ENCODE data around the gene LHX6.

Gene LHX6

DNA sequence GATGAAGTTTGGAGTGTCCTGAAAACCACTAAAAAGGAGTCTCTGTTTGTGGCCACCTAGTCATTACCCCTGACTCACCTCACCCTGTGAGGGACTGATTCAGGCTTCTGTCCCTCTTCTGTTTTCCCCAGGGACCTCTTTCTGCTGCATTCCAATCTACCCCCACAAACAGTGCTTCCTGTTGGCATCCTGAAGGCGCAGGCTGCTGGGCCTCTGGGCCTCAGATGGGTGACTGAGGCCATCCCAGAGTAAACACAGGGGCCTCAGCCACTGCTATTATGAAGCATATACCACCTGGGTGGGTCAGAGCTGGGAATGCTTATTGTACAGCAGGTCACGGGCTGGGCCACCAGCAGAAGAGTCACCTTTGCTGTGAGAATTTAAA is 49.1 kb downstream of the LHX6 start:
- Histone ChIP-seq H3K27ac (ENCODE audit: insufficient read depth, low read length, poor library complexity, severe bottlenecking) (no peak overlapping the region), H3K27me3 (replicated peaks; ENCODE audit: control insufficient read depth, insufficient read depth, low read length, poor library complexity, severe bottlenecking) (no peaks in the 10 kb centered on the region), H3K4me1 (ENCODE audit: control insufficient read depth, insufficient read depth, low read length, poor library complexity, severe bottlenecking) (no peaks in the 10 kb centered on the region)

DNA sequence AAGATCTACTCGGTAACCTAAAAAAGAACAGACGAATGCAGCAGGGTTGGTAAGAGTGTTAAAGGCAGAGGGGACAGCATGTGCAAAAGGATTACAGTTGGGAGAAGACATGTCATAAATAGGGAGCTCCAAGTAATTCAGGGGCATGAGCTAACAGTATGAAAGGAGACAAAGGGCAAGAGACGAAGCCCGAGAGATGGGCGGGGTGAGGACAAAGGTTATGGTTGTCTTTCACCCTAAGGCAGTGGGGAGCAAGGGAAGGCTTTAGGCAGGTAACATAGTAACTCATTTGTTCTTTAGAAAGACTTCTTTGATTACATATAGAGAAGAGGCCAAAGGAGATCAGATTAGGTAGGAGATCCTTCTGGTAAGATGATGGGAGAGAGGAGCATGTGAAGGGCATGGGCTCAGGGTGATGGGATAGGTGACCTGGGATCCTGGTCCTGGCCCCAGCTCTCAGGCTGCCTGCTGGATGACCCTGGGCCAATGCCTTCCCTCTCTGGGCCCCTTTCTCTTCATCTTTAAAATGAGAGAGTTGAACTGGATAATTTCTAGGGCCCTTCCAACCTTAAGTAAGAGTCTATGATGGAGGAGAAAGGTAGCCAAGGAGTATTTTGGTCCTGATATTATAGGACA is 49.6 kb downstream of the LHX6 start:
- Histone ChIP-seq H3K9me3 (ENCODE audit: control insufficient read depth, low read length) (no peaks in the 10 kb centered on the region), H3K4me3 (ENCODE audit: insufficient read depth, low read depth, low read length, poor library complexity, severe bottlenecking) (no peak overlapping the region), H3K27me3 (replicated peaks; ENCODE audit: control insufficient read depth, insufficient read depth, low read length, poor library complexity, severe bottlenecking) (no peaks in the 10 kb centered on the region), H3K27ac (ENCODE audit: insufficient read depth, low read length, poor library complexity, severe bottlenecking) (no peak overlapping the region), H3K4me1 (ENCODE audit: control insufficient read depth, insufficient read depth, low read length, poor library complexity, severe bottlenecking) (no peaks in the 10 kb centered on the region), H3K36me3 (ENCODE audit: control insufficient read depth, insufficient read depth, low read length) (no peaks in the 10 kb centered on the region)
- no peak for DNase-seq

More for the DNA sequence above, 49.1 kb downstream of the LHX6 start:
- Histone ChIP-seq H3K4me3 (ENCODE audit: insufficient read depth, low read depth, low read length, poor library complexity, severe bottlenecking) (no peak overlapping the region), H3K36me3 (ENCODE audit: control insufficient read depth, insufficient read depth, low read length) (no peaks in the 10 kb centered on the region), H3K9me3 (ENCODE audit: control insufficient read depth, low read length) (no peaks in the 10 kb centered on the region)
- DNase-seq, result no peak

DNA sequence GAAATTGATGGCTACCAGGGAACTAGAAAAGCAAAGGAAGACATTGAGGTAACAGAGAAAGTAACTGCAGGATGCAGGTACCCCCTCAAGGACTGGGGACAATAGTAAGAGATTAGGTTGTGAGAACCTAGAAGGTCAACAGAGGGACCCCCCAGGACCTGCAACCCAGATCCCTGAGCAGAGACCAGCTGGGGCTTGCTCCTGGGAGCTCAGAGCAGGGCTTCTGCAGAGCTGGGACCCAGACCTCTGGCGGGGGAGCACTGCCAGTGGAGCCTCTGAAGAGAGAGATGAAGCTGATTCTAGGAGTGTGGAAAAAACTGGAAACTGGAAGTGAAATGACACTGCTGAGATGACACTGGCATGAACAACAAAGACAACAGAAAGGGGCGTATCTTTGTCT is 51.8 kb downstream of the LHX6 start:
- Histone ChIP-seq H3K36me3 (ENCODE audit: control insufficient read depth, insufficient read depth, low read length) (no peaks in the 10 kb centered on the region), H3K4me3 (ENCODE audit: insufficient read depth, low read depth, low read length, poor library complexity, severe bottlenecking) (no peak overlapping the region), H3K27ac (ENCODE audit: insufficient read depth, low read length, poor library complexity, severe bottlenecking) (no peak overlapping the region), H3K9me3 (ENCODE audit: control insufficient read depth, low read length) (no peaks in the 10 kb centered on the region), H3K4me1 (ENCODE audit: control insufficient read depth, insufficient read depth, low read length, poor library complexity, severe bottlenecking) (no peaks in the 10 kb centered on the region), H3K27me3 (replicated peaks; ENCODE audit: control insufficient read depth, insufficient read depth, low read length, poor library complexity, severe bottlenecking) (peaks cover 2% of the 10 kb centered on the region)
- DNase-seq, result no peak

DNA sequence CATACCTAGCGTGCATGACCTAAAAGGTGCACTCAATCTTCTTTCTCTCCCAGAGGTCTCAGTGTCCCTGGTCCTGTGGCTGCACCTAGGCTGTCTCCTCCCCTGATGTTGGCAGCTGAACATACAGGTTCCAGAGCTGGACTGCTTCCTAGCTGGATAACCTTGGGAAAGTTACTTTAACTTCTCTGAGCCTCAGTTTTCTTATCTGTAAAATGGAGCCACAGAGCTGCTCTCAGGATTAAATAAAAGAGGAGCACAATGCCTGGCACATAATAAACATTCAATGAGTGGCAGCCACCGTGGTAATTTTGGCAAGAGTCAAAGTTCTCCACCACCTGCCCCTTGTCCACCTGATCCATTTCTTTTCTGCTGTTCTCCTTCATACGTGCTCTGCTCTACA is 55.1 kb downstream of the LHX6 start:
- H3K27me3 ChIP-seq (replicated peaks; ENCODE audit: control insufficient read depth, insufficient read depth, low read length, poor library complexity, severe bottlenecking), result peaks cover 6% of the 10 kb centered on the region
- H3K36me3 ChIP-seq (ENCODE audit: control insufficient read depth, insufficient read depth, low read length), result no peaks in the 10 kb centered on the region
- no peak for DNase-seq
- H3K4me1 ChIP-seq (ENCODE audit: control insufficient read depth, insufficient read depth, low read length, poor library complexity, severe bottlenecking), result no peaks in the 10 kb centered on the region
- no peak overlapping the region for H3K4me3 ChIP-seq (ENCODE audit: insufficient read depth, low read depth, low read length, poor library complexity, severe bottlenecking)
- no peak overlapping the region for H3K27ac ChIP-seq (ENCODE audit: insufficient read depth, low read length, poor library complexity, severe bottlenecking)
- no peaks in the 10 kb centered on the region for H3K9me3 ChIP-seq (ENCODE audit: control insufficient read depth, low read length)

DNA sequence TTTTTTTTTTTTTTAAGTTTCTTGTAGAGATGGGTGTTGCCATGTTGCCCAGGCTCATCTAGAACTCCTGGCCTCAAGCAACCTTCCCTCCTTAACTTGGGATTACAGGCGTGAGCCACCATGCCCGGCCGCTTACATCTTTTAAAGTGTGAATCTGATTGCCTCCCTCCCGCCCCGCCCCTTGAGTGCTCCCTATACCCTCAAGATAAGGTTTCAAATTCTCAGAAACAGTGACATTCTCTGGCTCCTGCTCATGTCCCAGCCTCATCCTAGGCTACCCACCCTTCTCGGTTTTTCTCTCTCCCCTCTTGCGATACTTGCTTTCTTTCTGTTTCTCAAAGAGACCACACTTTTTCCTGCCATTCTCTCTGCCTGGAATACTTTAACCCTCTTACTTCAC is 56.6 kb downstream of the LHX6 start:
- H3K4me1 ChIP-seq (ENCODE audit: control insufficient read depth, insufficient read depth, low read length, poor library complexity, severe bottlenecking), result no peaks in the 10 kb centered on the region
- no peak overlapping the region for H3K4me3 ChIP-seq (ENCODE audit: insufficient read depth, low read depth, low read length, poor library complexity, severe bottlenecking)
- no peak for DNase-seq
- H3K27me3 ChIP-seq (replicated peaks; ENCODE audit: control insufficient read depth, insufficient read depth, low read length, poor library complexity, severe bottlenecking), result peaks cover 6% of the 10 kb centered on the region
- H3K27ac ChIP-seq (ENCODE audit: insufficient read depth, low read length, poor library complexity, severe bottlenecking), result no peak overlapping the region
- H3K9me3 ChIP-seq (ENCODE audit: control insufficient read depth, low read length), result no peaks in the 10 kb centered on the region
- no peaks in the 10 kb centered on the region for H3K36me3 ChIP-seq (ENCODE audit: control insufficient read depth, insufficient read depth, low read length)

DNA sequence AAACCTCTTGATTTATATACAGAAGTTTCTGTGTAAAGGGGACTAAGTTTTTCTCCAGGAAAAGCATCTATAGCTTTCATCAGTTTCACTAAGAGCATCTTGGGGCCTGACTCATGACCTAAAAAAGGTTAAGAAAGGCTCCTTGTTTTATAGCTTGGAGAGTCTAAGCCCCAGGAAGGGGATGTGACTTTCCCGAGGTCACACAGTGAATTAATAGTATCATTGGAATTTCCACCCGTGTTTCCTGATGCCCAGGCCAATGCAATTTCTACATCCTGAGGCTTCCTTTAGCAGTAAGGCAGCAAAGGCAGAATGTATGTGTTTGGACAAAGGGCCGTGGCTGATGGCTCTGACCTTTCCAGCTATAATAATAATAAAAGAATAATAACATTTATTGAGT is 60.4 kb downstream of the LHX6 start:
- no peaks in the 10 kb centered on the region for H3K9me3 ChIP-seq (ENCODE audit: control insufficient read depth, low read length)
- H3K4me3 ChIP-seq (ENCODE audit: insufficient read depth, low read depth, low read length, poor library complexity, severe bottlenecking), result no peak overlapping the region
- H3K36me3 ChIP-seq (ENCODE audit: control insufficient read depth, insufficient read depth, low read length), result no peaks in the 10 kb centered on the region
- H3K27ac ChIP-seq (ENCODE audit: insufficient read depth, low read length, poor library complexity, severe bottlenecking), result no peak overlapping the region
- no peaks in the 10 kb centered on the region for H3K4me1 ChIP-seq (ENCODE audit: control insufficient read depth, insufficient read depth, low read length, poor library complexity, severe bottlenecking)
- DNase-seq, result no peak
- H3K27me3 ChIP-seq (replicated peaks; ENCODE audit: control insufficient read depth, insufficient read depth, low read length, poor library complexity, severe bottlenecking), result peaks cover 6% of the 10 kb centered on the region

DNA sequence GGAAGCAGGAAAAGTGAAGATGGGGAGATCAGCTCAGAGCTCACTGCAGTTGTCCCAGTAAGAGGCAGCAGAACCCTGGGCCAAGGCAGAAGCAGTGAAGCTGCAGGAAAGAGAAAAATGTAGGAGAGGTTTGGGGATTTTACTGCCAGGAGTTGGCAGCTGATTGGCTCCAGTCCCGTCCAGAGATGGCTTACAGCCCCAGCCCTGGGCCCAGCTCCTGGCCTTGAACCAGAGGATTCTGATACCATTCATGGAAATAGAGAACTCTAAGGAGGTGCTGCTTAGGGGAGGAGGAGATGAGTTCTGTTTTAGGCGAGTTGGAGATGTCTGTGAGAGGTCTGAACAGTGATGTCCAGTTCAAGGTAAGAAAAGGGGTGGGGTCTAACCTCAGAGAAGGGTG is 64.5 kb downstream of the LHX6 start:
- DNase-seq, result no peak
- Histone ChIP-seq H3K4me1 (ENCODE audit: control insufficient read depth, insufficient read depth, low read length, poor library complexity, severe bottlenecking) (no peaks in the 10 kb centered on the region), H3K27ac (ENCODE audit: insufficient read depth, low read length, poor library complexity, severe bottlenecking) (no peak overlapping the region), H3K9me3 (ENCODE audit: control insufficient read depth, low read length) (no peaks in the 10 kb centered on the region), H3K4me3 (ENCODE audit: insufficient read depth, low read depth, low read length, poor library complexity, severe bottlenecking) (no peak overlapping the region), H3K36me3 (ENCODE audit: control insufficient read depth, insufficient read depth, low read length) (no peaks in the 10 kb centered on the region), H3K27me3 (replicated peaks; ENCODE audit: control insufficient read depth, insufficient read depth, low read length, poor library complexity, severe bottlenecking) (no peaks in the 10 kb centered on the region)

DNA sequence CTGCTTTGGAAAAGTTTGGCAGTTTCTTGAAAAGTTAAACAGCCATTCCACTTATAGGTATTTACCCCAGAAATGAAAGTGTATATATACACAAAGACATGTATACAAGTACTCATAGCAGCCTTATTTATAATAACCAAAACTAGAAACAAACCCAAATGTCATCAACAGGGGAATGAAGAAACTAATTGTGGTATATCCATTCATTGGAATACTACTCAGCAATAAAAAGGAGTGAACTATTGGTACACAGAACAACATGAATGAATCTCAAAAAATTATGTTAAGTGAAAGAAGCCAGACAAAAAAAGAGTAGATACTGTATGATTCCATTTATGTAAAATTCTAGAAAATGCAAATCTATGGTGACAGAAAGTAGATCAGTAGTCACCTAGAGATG is 66.3 kb downstream of the LHX6 start:
- H3K27me3 ChIP-seq (replicated peaks; ENCODE audit: control insufficient read depth, insufficient read depth, low read length, poor library complexity, severe bottlenecking), result no peaks in the 10 kb centered on the region
- no peaks in the 10 kb centered on the region for H3K4me1 ChIP-seq (ENCODE audit: control insufficient read depth, insufficient read depth, low read length, poor library complexity, severe bottlenecking)
- no peak for DNase-seq

DNA sequence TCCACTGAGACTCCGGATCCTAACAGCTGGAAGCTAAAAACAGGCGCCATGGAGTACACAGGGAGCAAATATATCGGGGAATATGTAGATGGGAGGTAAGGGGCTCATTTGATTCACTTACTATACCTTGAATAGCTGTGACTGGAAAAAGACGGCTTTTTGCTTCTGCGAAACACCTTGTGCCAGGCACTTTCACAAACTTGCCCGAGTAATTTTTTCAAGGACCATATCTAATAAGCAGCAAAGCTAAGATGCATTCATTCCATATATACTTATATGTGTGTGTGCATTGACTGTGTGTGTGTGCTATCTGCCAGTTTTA is 68.9 kb downstream of the LHX6 start:
- no peaks in the 10 kb centered on the region for H3K4me1 ChIP-seq (ENCODE audit: control insufficient read depth, insufficient read depth, low read length, poor library complexity, severe bottlenecking)
- DNase-seq, result no peak
- no peaks in the 10 kb centered on the region for H3K9me3 ChIP-seq (ENCODE audit: control insufficient read depth, low read length)
- H3K4me3 ChIP-seq (ENCODE audit: insufficient read depth, low read depth, low read length, poor library complexity, severe bottlenecking), result peak overlapping the region; percentile 73
- no peaks in the 10 kb centered on the region for H3K27me3 ChIP-seq (replicated peaks; ENCODE audit: control insufficient read depth, insufficient read depth, low read length, poor library complexity, severe bottlenecking)
- no peaks in the 10 kb centered on the region for H3K36me3 ChIP-seq (ENCODE audit: control insufficient read depth, insufficient read depth, low read length)
- H3K27ac ChIP-seq (ENCODE audit: insufficient read depth, low read length, poor library complexity, severe bottlenecking), result peak overlapping the region; percentile 79

More for the DNA sequence above, 66.3 kb downstream of the LHX6 start:
- Histone ChIP-seq H3K4me3 (ENCODE audit: insufficient read depth, low read depth, low read length, poor library complexity, severe bottlenecking) (no peak overlapping the region), H3K36me3 (ENCODE audit: control insufficient read depth, insufficient read depth, low read length) (no peaks in the 10 kb centered on the region), H3K9me3 (ENCODE audit: control insufficient read depth, low read length) (no peaks in the 10 kb centered on the region), H3K27ac (ENCODE audit: insufficient read depth, low read length, poor library complexity, severe bottlenecking) (no peak overlapping the region)

DNA sequence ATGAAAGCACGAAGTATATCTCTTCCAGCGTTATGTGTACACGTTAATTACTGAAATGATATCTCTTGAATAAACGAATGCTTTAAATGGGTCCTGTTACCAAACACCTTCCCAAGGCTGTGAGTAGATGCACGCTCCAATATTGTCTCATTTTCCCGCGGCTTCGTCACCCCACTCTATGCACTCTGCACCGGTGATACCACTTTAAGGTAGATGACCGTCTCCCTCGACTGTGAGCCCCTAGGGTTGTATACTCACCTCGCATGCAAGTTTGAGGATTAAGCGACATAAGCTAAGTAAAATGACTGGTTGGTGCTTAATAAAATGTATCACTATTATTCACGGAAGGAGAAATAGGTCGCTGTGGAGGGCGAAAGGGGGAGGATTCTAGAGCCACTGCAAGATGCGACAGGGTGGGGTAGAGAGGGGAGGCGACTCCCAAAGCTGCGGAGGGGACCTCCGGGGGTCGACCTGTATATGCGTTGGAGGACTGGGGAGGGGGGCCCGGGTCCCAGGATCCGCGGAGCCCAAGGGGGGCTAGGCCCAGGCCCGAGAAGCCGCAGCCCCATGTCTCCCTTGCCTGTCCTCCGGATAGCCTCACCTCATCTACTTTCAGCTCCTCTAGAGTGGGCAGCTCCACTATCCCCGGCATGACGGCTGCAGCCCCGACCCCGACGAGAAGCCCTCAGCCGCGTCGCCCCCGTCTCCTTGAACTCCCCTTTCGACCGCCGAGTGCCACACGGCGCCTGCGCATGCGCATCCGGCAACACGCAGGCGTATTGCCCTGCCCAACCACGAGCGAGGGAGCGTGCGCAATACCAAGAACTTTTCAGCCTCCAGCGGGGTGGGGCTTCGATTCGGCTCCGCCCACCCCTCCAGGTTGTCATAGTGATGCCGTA is 69.5 kb downstream of the LHX6 start, which contains the start of the genes MORN5 and NDUFA8:
TSS of gene MORN5 (plus strand) at position 883 of the 899 bp plus-strand sequence. CDS start 65 bp downstream, outside the sequence.
TSS of gene NDUFA8 (minus strand) at position 754 of the 899 bp plus-strand sequence. CDS start at position 652, 102 bp downstream.
- Histone ChIP-seq H3K27me3 (replicated peaks; ENCODE audit: control insufficient read depth, insufficient read depth, low read length, poor library complexity, severe bottlenecking) (no peaks in the 10 kb centered on the region), H3K27ac (ENCODE audit: insufficient read depth, low read length, poor library complexity, severe bottlenecking) (peak within 1 kb of the TSS; percentile 79), H3K9me3 (ENCODE audit: control insufficient read depth, low read length) (no peaks in the 10 kb centered on the region)

More for the DNA sequence above, 69.5 kb downstream of the LHX6 start, which contains the start of the genes MORN5 and NDUFA8:
- Histone ChIP-seq H3K36me3 (ENCODE audit: control insufficient read depth, insufficient read depth, low read length) (no peaks in the 10 kb centered on the region), H3K4me1 (ENCODE audit: control insufficient read depth, insufficient read depth, low read length, poor library complexity, severe bottlenecking) (no peaks in the 10 kb centered on the region), H3K4me3 (ENCODE audit: insufficient read depth, low read depth, low read length, poor library complexity, severe bottlenecking) (peak within 1 kb of the TSS; percentile 73)
- DNase-seq, result peak; percentile 91 to 94 (median 94)
